ENCODE data around the gene CCDC15.
A peak's percentile ranks its signal among the peaks of the same experiment; 100 is the strongest.

- peak in 1 of 4 donors; percentile 4 for TF ChIP-seq POLR2A (IDR thresholded peaks at IDR 0.05)
- TF ChIP-seq, protein P1, sequence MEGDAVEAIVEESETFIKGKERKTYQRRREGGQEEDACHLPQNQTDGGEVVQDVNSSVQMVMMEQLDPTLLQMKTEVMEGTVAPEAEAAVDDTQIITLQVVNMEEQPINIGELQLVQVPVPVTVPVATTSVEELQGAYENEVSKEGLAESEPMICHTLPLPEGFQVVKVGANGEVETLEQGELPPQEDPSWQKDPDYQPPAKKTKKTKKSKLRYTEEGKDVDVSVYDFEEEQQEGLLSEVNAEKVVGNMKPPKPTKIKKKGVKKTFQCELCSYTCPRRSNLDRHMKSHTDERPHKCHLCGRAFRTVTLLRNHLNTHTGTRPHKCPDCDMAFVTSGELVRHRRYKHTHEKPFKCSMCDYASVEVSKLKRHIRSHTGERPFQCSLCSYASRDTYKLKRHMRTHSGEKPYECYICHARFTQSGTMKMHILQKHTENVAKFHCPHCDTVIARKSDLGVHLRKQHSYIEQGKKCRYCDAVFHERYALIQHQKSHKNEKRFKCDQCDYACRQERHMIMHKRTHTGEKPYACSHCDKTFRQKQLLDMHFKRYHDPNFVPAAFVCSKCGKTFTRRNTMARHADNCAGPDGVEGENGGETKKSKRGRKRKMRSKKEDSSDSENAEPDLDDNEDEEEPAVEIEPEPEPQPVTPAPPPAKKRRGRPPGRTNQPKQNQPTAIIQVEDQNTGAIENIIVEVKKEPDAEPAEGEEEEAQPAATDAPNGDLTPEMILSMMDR (IDR thresholded peaks at IDR 0.05), result no peak
Observed at GRCh38 chr11:125071435-125071834, 117.4 kb downstream of the CCDC15 start.
